Cerebellar nuclear complex (tissue), 1 donor: ENCODE data around the gene LAYN.

Source experiments
- DNase-seq, 2 experiments: peaks; one replicate each; lab custom pipeline; 2025; lab: John Stamatoyannopoulos, UW

The LAYN gene

GRCh38 chr11:111540114-111540936, at the start of gene LAYN:
TSS of gene LAYN (plus strand) at chr11:111540720. CDS start at chr11:111540844, 124 bp downstream.
- DNase-seq = no peak

- no peak for DNase-seq
These were observed 46.5 kb upstream of the LAYN start for GRCh38 chr11:111494040-111494439.

GRCh38 chr11:111499483-111499882, 41.0 kb upstream of the LAYN start:
- no peak for DNase-seq

- no peak for DNase-seq
These were observed 40.0 kb upstream of the LAYN start for GRCh38 chr11:111500481-111500880.

GRCh38 chr11:111502611-111503010, 37.9 kb upstream of the LAYN start:
- DNase-seq = no peak

GRCh38 chr11:111510311-111510710, 30.2 kb upstream of the LAYN start:
- no peak for DNase-seq

- no peak for DNase-seq
These were observed 28.0 kb upstream of the LAYN start, which contains the start of gene BTG4 for GRCh38 chr11:111512296-111513239. TSS of gene BTG4 (minus strand) at chr11:111512386. CDS start at chr11:111498776, 13,610 bp downstream.

- DNase-seq = no peak
These were observed 27.3 kb upstream of the LAYN start for GRCh38 chr11:111513240-111513605.

- DNase-seq = no peak
These were observed 26.1 kb upstream of the LAYN start, which contains the start of gene HOATZ for GRCh38 chr11:111514216-111515031. TSS of gene HOATZ (plus strand) at chr11:111514778. CDS start at chr11:111514785, 7 bp downstream.

- no peak for DNase-seq
These were observed 24.9 kb upstream of the LAYN start for GRCh38 chr11:111515591-111515990.

- DNase-seq = no peak
These were observed 21.9 kb upstream of the LAYN start for GRCh38 chr11:111518668-111519067.

- no peak for DNase-seq
These were observed 20.0 kb upstream of the LAYN start for GRCh38 chr11:111520560-111520959.

GRCh38 chr11:111521135-111521534, 19.4 kb upstream of the LAYN start:
- DNase-seq = no peak

GRCh38 chr11:111522426-111522825, 18.1 kb upstream of the LAYN start:
- DNase-seq = no peak

GRCh38 chr11:111523343-111523742, 17.2 kb upstream of the LAYN start:
- no peak for DNase-seq

GRCh38 chr11:111524056-111524455, 16.5 kb upstream of the LAYN start:
- DNase-seq = no peak

GRCh38 chr11:111525456-111525855, 15.1 kb upstream of the LAYN start:
- no peak for DNase-seq

- no peak for DNase-seq
These were observed 14.0 kb upstream of the LAYN start for GRCh38 chr11:111526501-111526900.

GRCh38 chr11:111527279-111527678, 13.2 kb upstream of the LAYN start:
- no peak for DNase-seq

GRCh38 chr11:111528557-111528956, 12.0 kb upstream of the LAYN start:
- DNase-seq = no peak

- DNase-seq = no peak
These were observed 10.4 kb upstream of the LAYN start for GRCh38 chr11:111530091-111530490.

- no peak for DNase-seq
These were observed 9.4 kb upstream of the LAYN start for GRCh38 chr11:111531136-111531535.
